Measurements from ENCODE around the gene MDN1.

Gene MDN1

GRCh38 chr6:89619567-89619966 is 200.0 kb downstream of the MDN1 start:
- H2AFZ ChIP-seq (ENCODE audit: low read depth, low read length) = no peak overlapping the region
- no peaks in the 10 kb centered on the region for H3K27me3 ChIP-seq (ENCODE audit: insufficient read depth, low read length, poor library complexity)
- H3K36me3 ChIP-seq (ENCODE audit: insufficient read depth, low read length) = no peaks in the 10 kb centered on the region
- no peaks in the 10 kb centered on the region for H3K4me1 ChIP-seq (ENCODE audit: insufficient read depth, low read length)
- H3K4me3 ChIP-seq (ENCODE audit: low read depth in 1 of 2, low read length in 2 of 2) = no peak overlapping the region
- no peaks in the 10 kb centered on the region for H4K20me1 ChIP-seq (ENCODE audit: insufficient read depth, low read length)
- no peaks in the 10 kb centered on the region for H3K79me2 ChIP-seq (ENCODE audit: insufficient read depth, low read length)
- no peak overlapping the region for H3K9ac ChIP-seq (ENCODE audit: low read depth, low read length)
- DNase-seq (no peak), ATAC-seq (ENCODE audit: insufficient read depth, low read depth) (no peak)
- TF ChIP-seq, protein P1, sequence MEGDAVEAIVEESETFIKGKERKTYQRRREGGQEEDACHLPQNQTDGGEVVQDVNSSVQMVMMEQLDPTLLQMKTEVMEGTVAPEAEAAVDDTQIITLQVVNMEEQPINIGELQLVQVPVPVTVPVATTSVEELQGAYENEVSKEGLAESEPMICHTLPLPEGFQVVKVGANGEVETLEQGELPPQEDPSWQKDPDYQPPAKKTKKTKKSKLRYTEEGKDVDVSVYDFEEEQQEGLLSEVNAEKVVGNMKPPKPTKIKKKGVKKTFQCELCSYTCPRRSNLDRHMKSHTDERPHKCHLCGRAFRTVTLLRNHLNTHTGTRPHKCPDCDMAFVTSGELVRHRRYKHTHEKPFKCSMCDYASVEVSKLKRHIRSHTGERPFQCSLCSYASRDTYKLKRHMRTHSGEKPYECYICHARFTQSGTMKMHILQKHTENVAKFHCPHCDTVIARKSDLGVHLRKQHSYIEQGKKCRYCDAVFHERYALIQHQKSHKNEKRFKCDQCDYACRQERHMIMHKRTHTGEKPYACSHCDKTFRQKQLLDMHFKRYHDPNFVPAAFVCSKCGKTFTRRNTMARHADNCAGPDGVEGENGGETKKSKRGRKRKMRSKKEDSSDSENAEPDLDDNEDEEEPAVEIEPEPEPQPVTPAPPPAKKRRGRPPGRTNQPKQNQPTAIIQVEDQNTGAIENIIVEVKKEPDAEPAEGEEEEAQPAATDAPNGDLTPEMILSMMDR (IDR thresholded peaks at IDR 0.05; ENCODE audit: borderline replicate concordance, extremely low read depth, low read length, poor library complexity, severe bottlenecking) = no peak
- no peak for TF ChIP-seq EZH2 (IDR thresholded peaks at IDR 0.05; ENCODE audit: borderline replicate concordance, low read depth, low read length, severe bottlenecking)
- H3K9me3 ChIP-seq (ENCODE audit: insufficient read depth, low read length, severe bottlenecking) = no peaks in the 10 kb centered on the region
- H3K4me2 ChIP-seq (ENCODE audit: insufficient read depth, low read length) = no peak overlapping the region
- no peak overlapping the region for H3K27ac ChIP-seq (ENCODE audit: low read length)

- no peak for DNase-seq
- no peaks in the 10 kb centered on the region for H4K20me1 ChIP-seq (ENCODE audit: insufficient read depth, low read length)
- TF ChIP-seq, protein P1 (IDR thresholded peaks at IDR 0.05; ENCODE audit: borderline replicate concordance, extremely low read depth, low read length, poor library complexity, severe bottlenecking) = no peak
- no peak for TF ChIP-seq EZH2 (IDR thresholded peaks at IDR 0.05; ENCODE audit: borderline replicate concordance, low read depth, low read length, severe bottlenecking)
Observed at GRCh38 chr6:89618026-89618425, 201.6 kb downstream of the MDN1 start.

GRCh38 chr6:89616531-89616930 is 203.1 kb downstream of the MDN1 start:
- H3K79me2 ChIP-seq (ENCODE audit: insufficient read depth, low read length) = no peaks in the 10 kb centered on the region
- ATAC-seq (ENCODE audit: insufficient read depth, low read depth) (no peak), DNase-seq (no peak)
- H4K20me1 ChIP-seq (ENCODE audit: insufficient read depth, low read length) = no peaks in the 10 kb centered on the region
- 0 out of 2 replicates have a peak, but pooled peaks cover 4% of the 10 kb centered on the region for H3K4me1 ChIP-seq (ENCODE audit: insufficient read depth, low read length)
- no peak overlapping the region for H3K9ac ChIP-seq (ENCODE audit: low read depth, low read length)
- no peak overlapping the region for H2AFZ ChIP-seq (ENCODE audit: low read depth, low read length)
- H3K36me3 ChIP-seq (ENCODE audit: insufficient read depth, low read length) = no peaks in the 10 kb centered on the region
- no peak overlapping the region for H3K4me2 ChIP-seq (ENCODE audit: insufficient read depth, low read length)
- no peaks in the 10 kb centered on the region for H3K9me3 ChIP-seq (ENCODE audit: insufficient read depth, low read length, severe bottlenecking)
- H3K4me3 ChIP-seq (ENCODE audit: low read depth in 1 of 2, low read length in 2 of 2) = no peak overlapping the region
- TF ChIP-seq, protein P1 (IDR thresholded peaks at IDR 0.05; ENCODE audit: borderline replicate concordance, extremely low read depth, low read length, poor library complexity, severe bottlenecking) = no peak
- TF ChIP-seq EZH2 (IDR thresholded peaks at IDR 0.05; ENCODE audit: borderline replicate concordance, low read depth, low read length, severe bottlenecking) = no peak
- H3K27me3 ChIP-seq (ENCODE audit: insufficient read depth, low read length, poor library complexity) = no peaks in the 10 kb centered on the region
- H3K27ac ChIP-seq (ENCODE audit: low read length) = no peak overlapping the region

More at GRCh38 chr6:89618026-89618425, 201.6 kb downstream of the MDN1 start:
- ATAC-seq (ENCODE audit: insufficient read depth, low read depth) = no peak
- H3K27ac ChIP-seq (ENCODE audit: low read length) = no peak overlapping the region
- no peaks in the 10 kb centered on the region for H3K4me1 ChIP-seq (ENCODE audit: insufficient read depth, low read length)
- H3K36me3 ChIP-seq (ENCODE audit: insufficient read depth, low read length) = no peaks in the 10 kb centered on the region
- no peaks in the 10 kb centered on the region for H3K27me3 ChIP-seq (ENCODE audit: insufficient read depth, low read length, poor library complexity)
- H3K9me3 ChIP-seq (ENCODE audit: insufficient read depth, low read length, severe bottlenecking) = no peaks in the 10 kb centered on the region
- no peak overlapping the region for H3K9ac ChIP-seq (ENCODE audit: low read depth, low read length)
- H3K4me2 ChIP-seq (ENCODE audit: insufficient read depth, low read length) = no peak overlapping the region
- no peak overlapping the region for H3K4me3 ChIP-seq (ENCODE audit: low read depth in 1 of 2, low read length in 2 of 2)
- H3K79me2 ChIP-seq (ENCODE audit: insufficient read depth, low read length) = no peaks in the 10 kb centered on the region
- H2AFZ ChIP-seq (ENCODE audit: low read depth, low read length) = no peak overlapping the region

DNA sequence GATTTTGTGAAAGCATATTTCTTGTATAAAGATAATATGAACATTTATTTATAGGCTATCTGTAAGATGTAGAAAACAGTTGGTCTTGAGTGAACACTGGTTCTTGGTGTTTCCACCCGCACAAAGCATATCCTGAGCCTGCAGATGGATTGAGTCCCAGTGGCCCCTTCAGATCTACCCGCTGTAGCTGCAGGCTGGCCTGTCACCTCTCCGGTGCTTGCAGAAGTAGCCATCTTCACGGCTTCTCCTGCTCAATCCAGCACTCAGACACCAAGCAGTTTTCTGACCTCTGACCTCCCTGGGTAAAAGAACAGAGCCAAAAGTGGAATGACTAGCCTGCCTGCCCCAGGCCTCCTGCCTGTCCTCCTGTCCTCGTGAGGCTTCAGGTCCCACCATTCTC is 203.7 kb downstream of the MDN1 start:
- TF ChIP-seq, protein P1 (IDR thresholded peaks at IDR 0.05; ENCODE audit: borderline replicate concordance, extremely low read depth, low read length, poor library complexity, severe bottlenecking) = no peak
- no peak for TF ChIP-seq EZH2 (IDR thresholded peaks at IDR 0.05; ENCODE audit: borderline replicate concordance, low read depth, low read length, severe bottlenecking)
- ATAC-seq (ENCODE audit: insufficient read depth, low read depth) (no peak), DNase-seq (no peak)
- Histone ChIP-seq H3K9me3 (ENCODE audit: insufficient read depth, low read length, severe bottlenecking) (no peaks in the 10 kb centered on the region), H2AFZ (ENCODE audit: low read depth, low read length) (no peak overlapping the region), H3K9ac (ENCODE audit: low read depth, low read length) (no peak overlapping the region), H3K4me1 (ENCODE audit: insufficient read depth, low read length) (0 out of 2 replicates have a peak, but pooled peaks cover 4% of the 10 kb centered on the region), H3K4me3 (ENCODE audit: low read depth in 1 of 2, low read length in 2 of 2) (no peak overlapping the region), H3K27ac (ENCODE audit: low read length) (no peak overlapping the region), H3K4me2 (ENCODE audit: insufficient read depth, low read length) (no peak overlapping the region), H4K20me1 (ENCODE audit: insufficient read depth, low read length) (no peaks in the 10 kb centered on the region), H3K79me2 (ENCODE audit: insufficient read depth, low read length) (no peaks in the 10 kb centered on the region), H3K36me3 (ENCODE audit: insufficient read depth, low read length) (no peaks in the 10 kb centered on the region), H3K27me3 (ENCODE audit: insufficient read depth, low read length, poor library complexity) (no peaks in the 10 kb centered on the region)

Measured in DND-41 (cell line).